Stimulated activated CD8-positive, alpha-beta memory T cell treated with anti-CD3 and anti-CD28 coated beads, Interleukin-4, amount 100 ng/mL, for 48 hours (primary cell): ENCODE measurements around the gene ENKD1.
A peak's percentile ranks its signal among the peaks of the same experiment; 100 is the strongest.
"Not testable (repeated sequence)": the region's sequence is repeated elsewhere in the genome, so short reads cannot be mapped to it uniquely, and the experiment has no call there.

Source experiments
- DNase-seq: peaks from one replicate; pipeline ENCODE4 v3.0.0-alpha.2; 2020

The ENKD1 gene

DNA sequence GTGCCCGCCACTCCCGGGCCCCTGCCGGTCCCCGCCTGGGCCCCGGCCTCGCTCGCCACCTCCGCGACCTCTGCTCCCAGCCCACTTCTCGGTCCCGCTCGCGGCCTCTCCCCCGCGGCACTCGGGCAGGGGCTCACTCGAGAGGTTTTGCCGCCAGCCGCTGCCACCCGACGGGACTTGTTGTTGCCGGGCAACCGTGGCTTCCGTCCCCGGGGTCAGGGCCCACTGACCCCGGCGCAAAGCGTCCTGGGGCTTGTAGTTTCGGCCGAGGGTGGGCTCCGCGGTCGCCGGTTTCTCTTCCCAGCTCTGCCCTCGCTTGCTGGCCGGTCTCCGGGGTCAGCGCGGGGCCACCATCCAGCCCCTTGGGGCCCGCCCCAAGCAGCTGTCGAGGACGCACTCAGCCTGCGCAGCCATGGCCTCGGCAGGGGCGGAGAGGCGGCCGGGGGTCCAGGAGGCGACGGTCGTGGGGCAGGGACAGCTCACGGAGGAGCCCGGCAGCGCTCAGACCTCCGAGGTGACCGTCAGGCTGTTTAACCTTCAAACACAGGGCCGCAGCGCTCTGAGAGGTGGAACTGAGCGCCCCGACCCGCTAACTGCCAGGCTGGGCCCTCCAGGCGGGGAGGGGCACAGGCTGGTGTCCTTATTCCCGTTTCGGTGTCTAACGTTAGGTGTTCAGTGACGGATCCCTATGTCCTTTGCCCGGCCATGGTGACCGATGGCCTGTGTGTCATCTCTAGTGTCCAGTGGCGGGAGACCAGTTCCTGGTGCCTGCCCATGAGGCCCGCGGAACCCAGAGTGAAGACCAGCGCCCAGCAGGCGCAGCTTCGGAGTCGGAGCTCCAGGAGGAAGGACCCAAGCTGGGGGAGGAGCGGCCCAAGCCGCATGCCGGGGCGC lies at the start of gene ENKD1, which contains the start of gene C16orf86:
Gene ENKD1, minus strand, starts transcription at position 192 of the 894 bp plus-strand sequence. CDS start 308 bp downstream, outside the sequence.
Gene C16orf86, plus strand, starts transcription at position 256 of the 894 bp plus-strand sequence. Its CDS starts 157 bp downstream, at position 413.
- DNase-seq: peak; percentile 85

- DNase-seq: no peak
Observed at GRCh38 chr16:67716097-67716496, 49.5 kb upstream of the ENKD1 start.

DNA sequence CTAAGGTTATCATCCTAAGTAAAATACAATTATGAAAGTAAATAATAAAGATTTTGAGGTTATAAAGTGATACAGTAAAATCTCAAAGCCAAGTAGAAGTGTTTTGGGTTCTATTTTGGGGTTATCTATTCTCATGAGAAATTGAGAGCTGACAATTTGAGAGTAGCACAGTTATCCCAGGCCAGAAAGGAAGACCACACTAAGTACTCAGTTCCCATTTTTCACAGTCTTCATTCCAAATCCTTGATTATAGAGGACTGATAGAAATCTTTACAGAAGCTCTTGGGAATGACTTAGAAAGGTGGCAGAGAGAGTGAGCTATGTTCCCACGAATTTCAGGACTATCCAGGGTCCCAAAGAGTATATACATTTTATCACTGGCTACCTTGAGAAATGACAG lies 48.0 kb upstream of the ENKD1 start:
- no peak for DNase-seq

DNA sequence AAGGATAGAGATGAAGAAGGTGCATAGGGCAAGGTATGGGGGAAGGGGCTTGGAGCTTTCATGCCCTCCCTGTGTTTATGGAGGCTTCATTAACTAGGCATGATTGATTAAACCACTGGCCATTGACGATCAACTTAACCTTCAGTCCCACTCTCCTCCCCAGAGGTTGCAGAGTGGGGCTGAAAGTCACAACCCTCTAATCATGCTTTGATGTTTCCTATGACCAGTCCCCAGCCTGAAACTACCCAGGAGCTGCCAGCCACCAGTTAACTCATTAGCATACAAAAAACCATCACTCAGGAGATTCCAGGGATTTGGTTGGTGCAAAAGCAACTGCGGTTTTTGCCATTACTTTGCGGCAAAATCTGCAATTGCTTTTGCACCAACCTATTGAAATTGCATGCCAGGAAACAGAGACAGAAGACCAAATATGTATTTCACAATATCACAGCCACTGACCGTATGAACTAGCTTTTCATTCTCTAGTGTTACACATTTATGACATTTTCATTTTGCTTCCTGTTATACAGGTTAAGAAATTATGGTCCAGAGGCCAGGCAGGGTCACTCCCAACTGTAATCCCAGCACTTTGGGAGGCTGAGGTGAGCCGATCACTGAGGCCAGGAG lies 47.2 kb upstream of the ENKD1 start:
- DNase-seq: no peak

- no peak for DNase-seq
Observed at GRCh38 chr16:67710607-67711006, 44.1 kb upstream of the ENKD1 start.

DNA sequence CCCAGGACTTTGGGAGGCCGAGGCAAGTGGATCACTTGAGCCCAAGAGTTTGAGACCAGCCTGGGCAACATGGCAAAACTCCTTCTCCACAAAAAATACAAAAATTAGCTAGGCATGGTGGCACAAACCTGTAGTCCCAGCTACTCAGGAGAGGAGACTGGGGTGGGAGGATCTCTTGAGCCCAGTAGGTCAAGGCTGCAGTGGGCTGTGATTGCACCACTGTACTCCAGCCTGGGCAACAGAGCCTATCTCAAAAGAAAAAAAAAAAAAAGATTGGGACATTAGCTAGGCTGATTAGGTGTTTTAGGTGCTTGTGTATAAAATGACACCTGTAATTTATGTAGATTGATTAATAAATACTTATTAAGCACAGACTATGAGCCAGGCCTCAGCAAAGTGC lies 42.5 kb upstream of the ENKD1 start:
- DNase-seq: no peak

- no peak for DNase-seq
Observed at GRCh38 chr16:67708368-67708771, 41.8 kb upstream of the ENKD1 start.

GRCh38 chr16:67707790-67708189 lies 41.2 kb upstream of the ENKD1 start:
- DNase-seq: no peak

DNA sequence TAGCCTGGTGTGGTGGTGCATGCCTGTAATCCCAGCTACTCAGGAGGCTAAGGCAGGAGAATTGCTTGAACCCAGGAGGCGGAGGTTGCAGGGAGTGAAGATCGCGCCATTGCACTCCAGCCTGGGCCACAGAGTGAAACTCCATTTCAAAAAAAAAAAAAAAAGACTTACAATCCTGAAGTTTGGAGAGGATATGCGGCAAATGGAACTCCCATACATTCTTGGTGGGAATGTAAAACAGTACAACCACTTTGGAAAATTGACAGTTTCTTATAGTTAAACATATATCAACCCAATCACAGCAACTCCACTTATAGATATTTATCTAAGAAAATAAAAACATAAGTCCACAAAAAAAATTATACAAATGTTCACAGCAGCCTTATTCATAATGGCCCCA lies 40.7 kb upstream of the ENKD1 start:
- no peak for DNase-seq

- DNase-seq: no peak
Observed at GRCh38 chr16:67704110-67704509, 37.6 kb upstream of the ENKD1 start.

GRCh38 chr16:67703626-67704025 lies 37.1 kb upstream of the ENKD1 start:
- DNase-seq: no peak

GRCh38 chr16:67702130-67702529 lies 35.6 kb upstream of the ENKD1 start:
- no peak for DNase-seq

GRCh38 chr16:67701420-67701819 lies 34.9 kb upstream of the ENKD1 start:
- DNase-seq: no peak

- DNase-seq: no peak
Observed at GRCh38 chr16:67699265-67699664, 32.7 kb upstream of the ENKD1 start.

- no peak for DNase-seq
Observed at GRCh38 chr16:67697422-67698185, 31.1 kb upstream of the ENKD1 start.

DNA sequence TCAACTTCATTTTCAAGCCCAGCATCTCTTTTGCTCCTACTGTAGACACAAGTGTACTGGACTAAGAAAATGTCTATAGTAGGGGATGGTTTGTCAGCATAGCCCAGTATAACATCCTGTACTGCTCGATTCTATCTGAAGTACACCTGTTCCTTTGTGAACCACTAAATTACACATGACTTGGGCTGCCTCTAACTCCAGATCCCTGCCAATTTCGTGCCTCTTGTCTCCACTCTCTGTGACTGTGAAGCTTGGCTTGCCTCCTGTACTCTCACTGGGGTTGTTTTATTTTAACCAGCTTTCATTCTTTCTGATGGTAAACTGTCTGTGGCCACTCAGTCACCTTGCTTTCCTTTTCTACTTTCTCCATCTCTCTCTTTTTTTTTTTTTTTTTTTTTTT lies 28.1 kb upstream of the ENKD1 start:
- DNase-seq: no peak

DNA sequence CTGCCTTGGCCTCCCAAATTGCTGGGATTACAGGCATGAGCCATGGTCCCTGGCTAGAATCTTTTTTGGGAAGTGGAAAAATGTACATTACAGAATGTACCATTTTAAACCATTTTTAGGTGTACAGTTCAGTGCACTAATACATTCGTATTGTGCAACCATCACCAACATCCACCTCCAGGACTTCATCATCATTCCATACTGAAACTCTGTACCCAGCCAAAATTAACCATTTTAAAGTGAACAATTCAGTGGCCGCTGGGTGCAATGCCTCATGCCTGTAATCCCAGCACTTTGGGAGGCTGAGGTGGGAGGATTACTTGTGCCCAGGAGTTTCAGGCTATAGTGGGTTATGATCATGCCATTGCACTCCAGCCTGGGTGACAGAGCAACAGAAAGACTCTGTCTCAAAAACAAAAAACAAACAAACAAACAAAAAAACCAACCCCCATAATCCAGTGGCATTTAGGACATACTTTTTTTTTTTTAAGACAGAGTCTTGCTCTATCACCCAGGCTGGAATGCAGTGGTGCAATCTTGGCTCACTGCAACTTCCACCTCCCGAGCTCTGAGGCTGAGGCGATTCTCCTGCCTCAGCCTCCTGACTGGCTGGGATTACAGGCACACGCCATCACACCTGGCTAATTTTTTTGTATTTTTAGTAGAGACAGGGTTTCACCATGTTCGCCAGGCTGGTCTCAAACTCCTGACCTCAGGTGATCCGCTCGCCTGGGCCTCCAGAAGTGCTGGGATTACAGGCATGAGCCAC lies 27.2 kb upstream of the ENKD1 start:
- DNase-seq: not testable (repeated sequence)

DNA sequence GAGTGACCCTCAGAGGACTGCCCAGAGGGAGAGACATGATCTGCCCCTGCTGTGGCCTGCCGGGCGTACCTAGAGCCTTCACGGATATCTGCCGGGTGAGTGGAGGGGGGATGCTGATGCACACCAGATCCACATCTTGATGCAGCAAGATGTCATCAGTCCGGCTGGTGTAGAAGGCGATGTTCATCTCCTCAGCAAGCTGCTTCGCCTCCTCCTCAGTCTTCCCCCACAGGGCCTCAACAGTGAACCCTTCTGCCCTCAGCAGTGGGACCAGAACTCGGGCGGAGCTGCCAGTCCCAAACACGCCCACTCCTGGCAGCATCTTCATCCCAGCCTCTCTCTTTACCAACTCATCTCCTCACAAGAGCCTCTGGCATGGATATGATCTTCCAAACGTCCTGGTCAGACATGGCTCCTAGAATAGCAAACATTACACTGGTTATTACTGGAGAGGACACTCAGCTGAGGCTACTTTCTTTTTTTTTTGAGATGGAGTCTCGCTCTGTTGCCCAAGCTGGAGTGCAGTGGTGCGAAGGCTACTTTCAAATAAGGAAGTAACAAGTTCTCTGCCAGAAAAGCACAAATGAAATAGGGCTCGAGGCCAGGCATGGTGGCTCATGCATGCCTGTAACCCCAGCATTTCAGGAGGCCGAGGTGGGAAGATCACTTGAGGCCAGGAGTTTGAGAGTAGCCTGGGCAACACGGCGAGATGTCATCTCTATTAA lies 19.0 kb upstream of the ENKD1 start:
- no peak for DNase-seq

- no peak for DNase-seq
Observed at GRCh38 chr16:67683767-67684166, 17.2 kb upstream of the ENKD1 start.

GRCh38 chr16:67679935-67680897 lies 13.7 kb upstream of the ENKD1 start:
- DNase-seq: no peak
